Measurements from ENCODE around the gene KRR1.

KRR1 gene

DNA sequence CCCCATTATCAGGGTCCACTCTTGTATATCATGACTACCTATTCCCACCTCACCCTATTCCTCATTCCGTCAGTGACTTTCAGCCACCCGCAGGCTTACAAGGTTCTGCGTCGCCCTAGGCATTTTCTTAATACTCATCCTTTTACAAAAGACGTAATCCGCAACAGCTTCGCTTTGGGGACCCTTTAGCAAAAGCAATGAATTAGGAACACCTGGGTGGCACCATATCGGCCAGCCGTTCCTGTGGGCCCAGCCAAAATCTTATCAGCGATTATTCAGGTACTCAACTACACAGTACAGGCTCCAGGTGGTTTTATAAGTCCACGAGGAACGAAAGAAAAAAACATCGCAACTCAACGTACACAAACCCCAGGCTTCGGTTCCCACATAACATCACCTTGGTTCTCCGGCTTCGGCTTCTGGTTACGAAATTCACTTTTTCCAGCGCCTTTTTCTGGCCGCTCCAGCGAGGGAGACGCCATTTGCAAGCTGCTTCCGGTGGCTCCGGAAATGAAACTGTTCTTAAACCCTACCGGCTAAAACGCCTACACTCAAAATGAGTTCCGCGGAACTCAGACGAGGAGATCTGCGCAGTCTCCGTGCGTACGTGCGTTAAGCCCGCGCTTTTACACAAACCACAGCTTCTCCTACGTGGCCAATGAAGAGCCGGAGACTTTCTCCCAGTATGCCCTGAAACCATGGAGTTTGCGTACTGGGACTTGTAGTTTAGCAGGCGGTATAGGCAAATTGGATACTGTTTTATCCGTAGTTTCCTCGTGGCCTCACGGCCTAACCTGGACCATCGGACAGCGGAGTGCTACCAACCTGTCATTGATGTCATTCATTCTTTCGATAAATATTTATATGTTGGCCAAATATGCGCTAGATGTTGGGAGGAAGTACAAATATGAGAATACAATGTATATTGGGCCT is at the start of gene KRR1:
TSS of gene KRR1 (minus strand) at position 494 of the 933 bp plus-strand sequence. CDS start at position 482, 12 bp downstream.
- intact Hi-C loops (cut with DNase I): loop anchor here (5.0 to 10.0 kb wide), 2 partner anchors 836 to 1053 kb away; partner anchors contain the start of gene BBS10

GRCh38 chr12:75560167-75560566 is 48.8 kb upstream of the KRR1 start:
- intact Hi-C loops (cut with DNase I): no loop called here
- peak in 4 of 42 donors; percentile 14 to 33 (median 22) for DNase-seq

More for the DNA sequence above, at the start of gene KRR1:
- DNase-seq: peak; percentile 90 to 98 (median 96)

- no peak for DNase-seq
- intact Hi-C loops (cut with DNase I): no loop called here
These were observed 46.9 kb upstream of the KRR1 start for GRCh38 chr12:75558287-75558686.

- DNase-seq: no peak
- intact Hi-C loops (cut with DNase I): no loop called here
These were observed 45.0 kb upstream of the KRR1 start for GRCh38 chr12:75556311-75556899.

GRCh38 chr12:75554556-75554880 is 43.1 kb upstream of the KRR1 start:
- intact Hi-C loops (cut with DNase I): no loop called here
- no peak for DNase-seq

- intact Hi-C loops (cut with DNase I): no loop called here
- DNase-seq: no peak
These were observed 42.6 kb upstream of the KRR1 start for GRCh38 chr12:75553836-75554555.

- intact Hi-C loops (cut with DNase I): no loop called here
- DNase-seq: no peak
These were observed 42.0 kb upstream of the KRR1 start for GRCh38 chr12:75553398-75553797.

- no peak for DNase-seq
- intact Hi-C loops (cut with DNase I): no loop called here
These were observed 40.1 kb upstream of the KRR1 start for GRCh38 chr12:75551477-75551876.

DNA sequence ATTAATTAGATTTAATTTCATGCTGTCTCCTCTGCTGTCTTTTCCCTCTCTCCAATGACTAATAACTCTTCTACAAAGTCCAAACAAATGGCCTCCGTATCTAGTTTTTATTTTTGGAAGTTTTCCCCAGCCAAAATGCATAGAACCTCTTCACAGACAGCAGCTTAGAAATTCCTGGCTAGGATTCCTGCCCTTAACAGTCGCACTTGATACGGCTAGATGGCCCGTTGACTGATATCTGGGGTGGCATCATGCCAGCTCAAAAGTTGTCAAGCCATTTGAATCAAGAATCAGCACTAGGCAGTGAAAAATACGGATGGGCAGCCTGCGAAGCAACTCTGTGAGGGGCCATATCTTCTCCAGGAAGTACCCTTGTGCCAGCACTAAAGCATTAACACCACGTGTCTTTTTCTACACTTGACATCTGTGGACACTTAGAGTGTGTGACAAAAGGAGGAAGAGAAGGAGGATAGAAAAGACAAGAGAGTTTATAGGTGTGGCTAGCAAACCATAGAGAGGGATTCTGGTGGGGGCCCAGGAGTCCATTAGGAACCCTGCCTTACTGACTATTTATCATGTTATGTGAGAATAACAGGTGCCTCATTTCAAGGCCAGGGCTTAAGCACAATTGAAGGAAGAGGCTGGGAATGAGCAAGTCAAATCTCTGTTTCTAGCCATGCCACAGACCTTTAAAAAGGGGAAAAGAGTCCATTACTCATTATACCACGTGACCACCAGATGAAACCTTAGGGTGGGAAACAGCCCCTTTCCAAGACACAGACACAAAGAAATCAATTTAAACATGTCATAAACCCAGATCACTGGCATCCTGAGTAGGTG is 39.2 kb upstream of the KRR1 start:
- intact Hi-C loops (cut with DNase I): no loop called here
- DNase-seq: no peak

DNA sequence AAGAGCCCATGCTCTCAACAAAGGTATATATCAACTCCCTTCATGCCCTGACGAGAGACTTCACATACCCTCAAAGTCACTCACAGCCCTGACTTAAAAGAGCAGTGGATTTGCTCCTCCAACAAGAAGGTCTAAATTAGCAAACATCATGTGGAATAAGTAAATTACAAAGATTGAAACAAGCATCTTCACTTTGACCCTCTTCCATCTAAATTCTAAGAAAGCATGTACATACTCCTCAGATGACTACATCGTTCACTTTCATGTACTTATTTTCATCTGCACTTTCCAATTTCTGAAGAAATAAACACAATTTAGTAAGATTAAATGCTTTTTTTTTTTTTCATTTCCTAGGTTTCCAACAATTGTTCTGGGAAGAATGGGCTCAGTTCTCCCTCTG is 38.6 kb upstream of the KRR1 start:
- no peak for DNase-seq
- intact Hi-C loops (cut with DNase I): no loop called here

DNA sequence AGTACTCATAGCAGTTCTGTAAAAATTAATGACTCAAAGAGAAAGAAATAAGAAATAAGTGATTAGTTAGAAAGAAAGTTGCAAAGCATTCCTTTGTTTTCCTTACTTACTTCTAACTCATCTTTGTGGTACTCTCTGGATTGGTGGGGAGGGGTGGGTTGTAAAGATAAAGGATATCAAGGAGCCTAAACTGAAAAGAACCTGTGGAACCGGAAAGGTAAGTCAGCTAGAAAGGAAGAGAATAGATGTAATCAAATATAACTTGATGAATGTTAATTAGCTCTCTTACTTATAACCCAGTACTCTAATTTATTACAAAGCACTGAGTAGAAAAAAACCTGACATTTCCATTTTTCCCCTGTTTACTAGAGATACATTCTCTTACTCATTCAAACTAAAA is 37.5 kb upstream of the KRR1 start:
- no peak for DNase-seq
- intact Hi-C loops (cut with DNase I): no loop called here

DNA sequence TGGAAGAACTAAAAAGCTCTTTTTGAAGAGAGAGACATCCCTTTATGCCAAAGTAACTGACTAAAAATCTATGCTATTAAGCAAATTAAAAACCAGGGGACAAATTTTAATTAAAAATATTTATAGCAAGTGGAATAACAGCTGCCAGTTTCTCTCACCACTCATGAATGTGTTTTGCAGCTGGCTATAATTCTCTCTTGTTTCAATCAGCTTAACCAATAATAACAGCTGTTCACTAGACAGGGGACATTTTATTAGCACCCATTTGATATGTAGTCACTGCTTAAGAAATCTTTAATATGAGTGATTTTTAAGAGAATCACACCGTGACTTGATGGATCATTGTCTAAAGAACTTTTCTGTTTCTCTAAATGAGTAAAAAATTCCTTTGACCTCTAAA is 34.2 kb upstream of the KRR1 start:
- intact Hi-C loops (cut with DNase I): no loop called here
- DNase-seq: no peak

DNA sequence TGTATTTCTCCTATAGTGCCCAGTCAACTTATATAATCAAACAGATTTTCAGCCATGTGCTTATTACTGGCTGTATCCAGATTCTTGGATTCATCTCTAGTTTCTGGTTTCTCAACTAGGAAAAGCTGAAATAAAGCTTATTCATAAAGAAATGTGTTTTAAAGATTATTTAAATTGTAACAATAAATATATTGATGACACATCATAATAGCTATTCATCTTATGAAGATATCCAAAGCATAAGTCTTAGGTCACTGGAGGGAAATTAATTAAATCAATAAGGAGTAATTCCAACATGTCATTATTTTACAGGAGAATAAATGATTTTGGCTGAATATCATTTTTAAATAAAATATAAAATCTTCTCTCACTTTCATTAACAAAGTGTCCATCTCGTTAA is 32.1 kb upstream of the KRR1 start:
- intact Hi-C loops (cut with DNase I): no loop called here
- DNase-seq: no peak

- intact Hi-C loops (cut with DNase I): no loop called here
- no peak for DNase-seq
These were observed 31.5 kb upstream of the KRR1 start for GRCh38 chr12:75542942-75543341.

- no peak for DNase-seq
- intact Hi-C loops (cut with DNase I): no loop called here
These were observed 28.5 kb upstream of the KRR1 start for GRCh38 chr12:75539889-75540288.

DNA sequence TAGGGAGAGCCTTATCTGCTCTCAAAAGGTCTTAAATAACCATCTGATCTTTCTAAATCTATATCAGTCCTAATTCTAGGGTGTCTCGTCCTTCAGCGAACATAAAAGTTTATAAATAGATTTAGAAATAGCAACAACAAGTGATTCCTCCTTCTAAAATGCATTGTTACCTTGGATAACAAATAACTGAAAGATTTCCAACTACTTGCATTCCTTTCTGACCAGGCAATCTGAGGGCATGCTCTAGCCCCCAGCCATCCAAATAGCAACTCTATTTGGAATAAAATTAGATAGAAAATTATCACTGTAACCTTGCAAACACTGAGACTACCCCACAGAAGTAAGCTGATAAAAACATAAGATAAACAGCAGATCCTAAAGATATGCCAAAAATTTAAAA is 21.8 kb upstream of the KRR1 start:
- intact Hi-C loops (cut with DNase I): no loop called here
- no peak for DNase-seq

DNA sequence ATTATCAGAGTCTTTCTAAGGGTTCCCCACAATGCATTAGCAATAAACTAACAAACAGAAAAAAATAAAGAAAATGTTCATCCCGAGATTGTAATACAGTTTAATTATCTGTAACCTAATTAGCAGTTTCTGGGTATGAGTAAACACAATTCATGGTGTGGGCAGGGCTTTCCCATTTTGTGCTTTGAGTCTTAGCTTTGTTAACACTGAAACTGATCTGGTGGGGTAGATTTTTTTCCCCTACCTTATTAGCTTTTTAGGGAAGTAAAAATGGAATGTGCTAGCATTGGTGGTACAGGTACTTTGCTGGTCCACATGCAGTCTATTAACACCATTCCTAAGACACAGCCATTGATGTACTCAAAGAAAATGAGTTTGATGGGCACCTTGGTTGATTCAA is 18.4 kb upstream of the KRR1 start:
- intact Hi-C loops (cut with DNase I): loop anchor here (5.0 kb wide), 1 partner anchor 502 kb away; the partner anchor contains the start of gene PHLDA1
- DNase-seq: no peak

- DNase-seq: no peak
- intact Hi-C loops (cut with DNase I): loop anchor here (5.0 kb wide), 1 partner anchor 503 kb away; the partner anchor contains the start of gene PHLDA1
These were observed 17.9 kb upstream of the KRR1 start for GRCh38 chr12:75529316-75529715.

DNA sequence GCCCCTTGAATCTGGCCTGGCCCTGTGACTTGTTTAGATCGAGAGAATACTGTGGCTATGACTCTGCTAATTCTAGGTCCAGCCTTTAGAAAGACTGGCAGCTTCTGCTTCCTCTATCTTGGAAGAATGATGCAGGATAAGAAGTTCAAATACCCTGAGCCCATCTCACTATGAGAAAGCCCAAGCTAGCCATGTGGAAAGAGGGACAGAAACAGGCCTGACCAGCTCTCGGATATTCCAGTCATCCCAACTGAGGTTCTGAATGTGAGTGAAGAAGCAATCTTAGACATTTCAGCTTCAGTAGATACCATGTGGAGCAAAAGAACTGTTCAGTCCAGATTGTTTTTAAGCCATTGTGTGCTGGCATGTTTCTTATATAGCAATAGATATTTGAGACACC is 17.3 kb upstream of the KRR1 start:
- intact Hi-C loops (cut with DNase I): loop anchor here (5.0 kb wide), 1 partner anchor 504 kb away; the partner anchor contains the start of gene PHLDA1
- DNase-seq: no peak
